Mesangial cell (primary cell): Measurements from ENCODE around the gene DUSP22. TPM values are rescaled to one million over a fixed set of nuclear protein-coding genes. Genes with fewer than 3 reads are reported as not detected.

Experiments
- total RNA-seq: library from RNA; depleted of rRNA; stranded (reverse); fragments of >200 nt; gene quantifications from 2 replicates; pipeline ENCODE4 v1.2.3, GENCODE V29; 2015

The DUSP22 gene
- total RNA-seq: 16.1 and 25.2 TPM in 2 replicates

GRCh38 chr6:291697-292505 is at the start of gene DUSP22:
DUSP22 (plus strand) TSS chr6:292487; CDS start chr6:292540, 53 bp downstream.

GRCh38 chr6:391559-392440 is 99.5 kb downstream of the DUSP22 start, which contains the start of gene IRF4:
IRF4 (plus strand) TSS chr6:391752; CDS start chr6:393153, 1,401 bp downstream.

Other genes with a start within 250 kb of the DUSP22 start
- 0.16 and 0.25 TPM in 2 replicates for gene IRF4, start 99.3 kb downstream of the DUSP22 start, total RNA-seq